HG02973 (cell line): Measurements from ENCODE around the gene RECK.
"Not testable (repeated sequence)": the region's sequence is repeated elsewhere in the genome, so short reads cannot be mapped to it uniquely, and the experiment has no call there.

Source experiments
- ATAC-seq: cut with Tn5 transposase; IDR thresholded peaks from one replicate; pipeline ENCODE4 v1.9.1; 2021; ENCODE audit warnings: moderate library complexity; ENCODE audit not compliant: unreplicated experiment

RECK gene

GRCh38 chr9:36150574-36151315 is 114.0 kb downstream of the RECK start:
- ATAC-seq: no peak

DNA sequence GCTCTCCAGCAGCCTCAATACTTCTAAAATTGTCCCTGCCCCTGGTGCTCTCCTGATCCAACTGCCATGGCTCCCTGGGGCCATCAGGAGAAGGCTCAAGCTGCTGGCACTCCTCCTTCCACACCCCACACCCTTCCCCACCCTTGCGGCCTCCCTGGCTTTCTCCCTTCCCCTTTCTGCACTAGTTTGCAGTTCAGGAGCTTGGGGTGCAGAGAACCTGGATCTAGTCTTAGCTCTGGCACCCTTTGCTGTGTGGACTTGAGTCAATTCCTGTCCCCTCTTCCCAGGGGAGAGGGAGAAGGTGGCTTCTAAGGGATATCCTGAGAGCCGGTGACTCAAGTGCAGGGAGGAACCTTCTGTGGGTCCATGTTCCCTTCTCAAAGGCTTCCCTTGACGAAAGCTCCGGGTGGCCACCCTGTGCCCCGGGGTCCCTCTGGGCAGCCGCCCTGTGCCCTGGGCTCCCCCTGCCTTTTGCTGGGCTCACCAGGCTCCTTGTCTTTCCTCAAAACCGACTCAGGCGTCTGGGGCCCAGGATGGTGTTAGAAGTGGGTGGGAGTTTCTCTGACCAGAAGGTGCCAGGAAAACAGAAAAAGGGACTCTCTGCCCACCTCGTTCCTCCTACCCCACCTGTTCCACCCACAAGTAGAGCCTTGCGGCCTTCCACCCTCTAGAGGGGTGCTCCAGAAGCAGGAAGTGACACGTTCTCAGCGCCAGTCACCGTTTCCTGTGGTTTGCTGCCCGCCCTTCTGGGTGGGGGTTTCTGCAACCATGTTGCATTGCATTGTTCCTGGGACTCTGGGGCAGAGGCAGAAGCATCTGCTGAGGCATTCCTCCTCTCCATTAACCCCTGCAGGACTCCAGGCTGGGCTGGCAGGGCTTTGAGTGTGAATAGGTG is 114.8 kb downstream of the RECK start:
- ATAC-seq: peak; percentile 77

- ATAC-seq: no peak
Measured at GRCh38 chr9:36152741-36153438, 116.2 kb downstream of the RECK start.

DNA sequence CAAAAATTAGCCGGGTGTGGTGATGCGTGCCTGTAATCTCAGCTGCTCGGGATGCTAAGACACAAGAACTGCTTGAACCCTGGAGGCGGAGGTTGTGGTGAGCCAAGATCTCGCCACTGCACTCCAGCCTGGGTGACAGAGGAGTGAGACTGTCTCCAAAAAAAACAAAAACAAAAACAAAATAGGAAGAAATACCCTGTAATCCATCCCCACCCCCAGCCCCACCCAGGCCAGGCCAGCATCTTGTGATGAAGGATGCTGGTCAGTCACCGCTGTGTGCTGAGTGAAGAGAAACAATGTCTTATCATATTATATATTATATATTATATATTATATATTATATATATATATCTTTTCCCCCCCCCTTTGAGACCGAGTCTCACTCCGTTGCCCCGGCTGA is 117.0 kb downstream of the RECK start:
- ATAC-seq: no peak

DNA sequence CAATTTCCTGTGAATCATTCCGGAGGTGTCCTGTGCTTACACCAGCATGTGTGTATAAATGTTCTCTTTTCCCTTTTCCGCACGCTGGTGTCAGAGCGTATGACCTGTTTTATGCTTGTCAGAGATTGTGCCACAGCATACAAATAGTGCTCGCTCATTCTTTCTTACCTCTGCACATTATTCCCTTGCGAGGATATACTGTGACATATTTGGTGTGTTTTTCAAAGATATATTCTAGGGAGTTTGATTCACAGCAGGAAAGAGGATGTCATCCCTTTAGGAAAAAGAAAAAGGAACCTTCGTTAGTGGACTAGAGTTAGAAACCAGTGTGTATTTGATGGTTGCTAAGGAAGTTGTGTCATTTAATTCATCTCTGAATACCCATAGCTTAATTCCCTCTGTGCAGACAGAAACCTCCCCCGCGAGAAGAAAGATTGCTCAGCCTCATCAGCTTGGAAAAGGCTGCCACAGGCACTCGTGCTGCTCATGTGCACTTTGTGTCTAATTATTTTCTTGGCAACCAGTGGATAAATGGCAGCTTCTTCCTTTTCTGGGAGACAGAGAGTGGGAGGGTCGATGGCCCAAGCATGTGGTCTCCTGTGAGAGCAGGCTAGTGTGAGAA is 117.7 kb downstream of the RECK start:
- ATAC-seq: no peak

DNA sequence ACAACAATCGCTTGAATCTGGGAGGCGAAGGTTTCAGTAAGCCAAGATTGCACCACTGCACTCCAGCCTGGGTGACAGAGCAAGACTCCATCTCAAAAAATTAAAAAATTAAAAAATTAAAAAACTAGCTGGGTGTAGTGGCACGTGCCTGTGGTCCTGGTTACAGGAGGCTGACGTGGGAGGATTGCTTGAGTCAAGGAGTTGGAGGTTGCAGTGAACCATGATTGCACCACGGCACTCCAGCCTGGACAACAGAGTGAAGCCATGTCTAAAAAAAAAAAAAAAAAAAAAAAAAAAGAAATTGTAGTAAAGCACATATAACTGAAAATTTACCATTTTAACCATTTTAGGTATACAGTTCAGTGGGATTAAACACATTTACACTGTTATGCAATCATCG is 119.4 kb downstream of the RECK start:
- ATAC-seq: no peak

GRCh38 chr9:36158122-36158521 is 121.4 kb downstream of the RECK start:
- ATAC-seq: no peak

DNA sequence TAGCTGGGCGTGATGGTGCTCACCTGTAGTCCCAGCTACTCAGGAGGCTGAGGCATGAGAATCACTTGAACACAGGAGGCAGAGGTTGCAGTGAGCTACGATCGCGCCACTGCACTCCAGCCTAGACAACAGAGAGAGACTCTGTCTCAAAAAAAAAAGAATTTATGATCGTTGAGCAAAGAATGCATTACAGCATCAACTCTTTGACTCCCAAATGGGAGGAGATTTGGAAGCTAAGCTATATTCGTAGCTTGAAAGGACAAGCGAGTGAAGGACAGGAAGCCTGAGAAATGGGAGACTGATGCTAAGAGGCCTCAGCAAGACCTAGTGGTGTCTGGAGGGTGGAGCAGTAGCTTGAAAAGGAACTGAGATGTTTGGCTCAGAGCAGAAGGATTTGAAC is 122.2 kb downstream of the RECK start:
- no peak for ATAC-seq

DNA sequence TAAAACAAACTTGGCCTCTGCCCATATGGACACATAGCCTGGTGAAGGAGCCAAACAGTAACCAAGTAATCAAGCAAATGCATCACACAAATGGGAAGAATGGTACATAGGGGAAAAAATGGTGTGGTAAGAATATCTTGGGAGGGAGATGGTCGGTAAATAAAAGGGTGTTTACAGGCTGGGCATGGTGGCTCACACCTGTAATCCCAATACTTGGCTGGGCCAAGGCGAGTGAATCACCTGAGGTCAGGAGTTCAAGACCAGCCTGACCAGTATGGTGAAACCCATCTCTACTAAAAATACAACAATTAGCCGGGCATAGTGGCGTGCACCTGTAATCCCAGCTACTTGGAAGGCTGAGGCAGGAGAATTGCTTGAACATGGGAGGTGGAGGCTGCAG is 122.8 kb downstream of the RECK start:
- not testable (repeated sequence) for ATAC-seq

DNA sequence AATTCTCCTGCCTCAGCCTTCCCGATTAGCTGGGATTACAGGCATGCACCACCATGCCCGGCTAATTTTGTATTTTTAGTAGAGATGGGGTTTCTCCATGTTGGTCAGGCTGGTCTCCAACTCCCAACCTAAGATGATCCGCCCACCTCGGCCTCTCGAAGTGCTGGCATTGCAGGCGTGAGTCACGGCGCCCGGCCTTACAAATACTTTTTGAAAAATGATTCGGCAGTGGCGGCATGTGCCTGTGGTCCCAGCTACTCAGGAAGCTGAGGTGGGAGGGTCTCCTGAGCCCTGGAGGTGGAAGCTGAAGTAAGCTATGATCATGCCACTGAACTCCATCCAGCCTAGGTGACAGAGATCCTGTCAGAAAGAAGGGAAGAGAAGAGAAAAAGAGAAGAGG is 123.4 kb downstream of the RECK start:
- ATAC-seq: not testable (repeated sequence)

- ATAC-seq: no peak
Measured at GRCh38 chr9:36161187-36161586, 124.5 kb downstream of the RECK start.

- ATAC-seq: no peak
Measured at GRCh38 chr9:36162211-36162738, 125.6 kb downstream of the RECK start.

- ATAC-seq: no peak
Measured at GRCh38 chr9:36163049-36163785, 126.5 kb downstream of the RECK start.

DNA sequence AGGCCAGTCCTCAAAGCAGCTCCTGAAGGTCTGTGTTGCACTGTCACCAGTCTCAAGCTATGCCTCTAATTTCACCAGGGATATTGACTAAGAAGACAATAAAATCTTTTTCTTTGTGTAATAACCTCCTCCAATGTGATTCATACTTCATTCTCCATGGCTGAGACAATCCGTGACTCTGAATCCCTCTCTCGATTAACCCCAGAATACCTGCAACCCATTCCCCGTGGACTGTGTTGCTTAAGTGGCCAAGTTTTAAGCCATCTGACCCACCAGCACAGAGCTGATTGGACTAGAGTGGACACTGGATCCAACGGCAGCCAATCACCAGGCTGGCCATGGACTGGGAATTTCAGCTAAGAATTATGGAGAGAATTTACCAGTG is 127.1 kb downstream of the RECK start:
- ATAC-seq: no peak

DNA sequence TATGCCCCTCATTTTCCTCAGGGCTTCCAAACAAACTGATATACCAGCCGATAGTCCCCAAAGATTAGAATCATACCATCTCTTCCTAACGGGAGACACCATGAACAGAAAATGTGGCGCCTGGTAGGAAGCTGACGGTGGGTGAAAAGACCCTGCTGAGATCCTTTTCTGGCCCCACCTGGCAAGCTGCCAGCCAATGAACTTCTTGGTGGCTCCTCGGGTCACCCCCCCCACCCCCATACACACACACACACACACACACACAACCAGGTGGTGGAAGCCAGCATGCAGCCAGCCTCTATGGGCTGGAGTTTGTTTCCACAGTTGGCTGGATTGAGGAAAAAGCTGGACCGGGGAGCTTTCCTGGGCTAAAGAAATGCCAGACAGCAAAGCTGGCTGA is 127.7 kb downstream of the RECK start:
- no peak for ATAC-seq

- no peak for ATAC-seq
Measured at GRCh38 chr9:36164989-36165388, 128.3 kb downstream of the RECK start.

GRCh38 chr9:36165826-36166167 is 129.1 kb downstream of the RECK start:
- ATAC-seq: no peak

GRCh38 chr9:36166168-36166927 is 129.6 kb downstream of the RECK start:
- peak; percentile 73 for ATAC-seq

- ATAC-seq: no peak
Measured at GRCh38 chr9:36169166-36169565, 132.5 kb downstream of the RECK start, which contains the start of gene CCIN. TSS of gene CCIN (plus strand) at chr9:36169388. CDS start at chr9:36169503, 115 bp downstream.
